ENCODE measurements around the gene CLIP4. TPM values are rescaled to one million over a fixed set of nuclear protein-coding genes. Genes with fewer than 3 reads are reported as not detected.

The CLIP4 gene
- total RNA-seq, 1 experiment from 2014 or later, result 15.9 TPM

DNA sequence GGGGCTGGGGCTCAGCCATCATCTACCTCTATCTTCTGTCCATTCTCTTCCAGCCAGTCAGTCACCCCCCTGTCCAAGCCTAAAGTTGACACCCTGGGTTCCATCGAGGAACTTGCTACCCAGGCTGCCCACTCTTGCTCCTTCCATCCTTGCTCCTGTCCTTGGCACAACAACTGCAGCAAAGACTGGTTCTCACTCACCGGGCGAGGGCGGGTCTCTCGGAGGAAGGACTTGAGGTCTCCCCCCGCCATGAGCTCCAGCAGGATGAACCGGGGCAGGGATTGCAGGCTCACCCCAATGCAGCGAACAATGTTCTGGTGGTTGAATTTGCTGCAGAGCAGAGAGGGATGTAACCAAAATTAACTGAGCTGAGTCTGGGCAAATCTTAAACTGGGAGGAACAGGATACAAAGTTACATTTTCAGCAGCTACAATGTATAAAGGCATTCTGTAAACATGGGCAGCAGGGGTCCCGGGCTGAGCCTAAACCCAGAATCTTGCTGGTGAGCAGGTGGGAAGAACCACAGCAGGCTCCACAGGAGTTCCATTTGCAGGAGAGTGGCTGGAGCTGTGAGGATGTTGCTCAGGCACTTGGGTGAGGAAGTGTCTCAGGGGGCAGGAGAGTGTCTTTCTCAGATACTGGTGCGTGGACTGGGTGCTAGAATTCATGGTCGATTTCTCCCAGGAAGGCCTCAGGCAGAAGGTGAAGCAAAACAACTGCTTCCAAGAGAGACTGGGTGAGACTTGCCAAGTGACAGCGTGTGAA, 105.5 kb downstream of the CLIP4 start:
- DNase-seq (ENCODE audit: low read depth), result no peak

DNA sequence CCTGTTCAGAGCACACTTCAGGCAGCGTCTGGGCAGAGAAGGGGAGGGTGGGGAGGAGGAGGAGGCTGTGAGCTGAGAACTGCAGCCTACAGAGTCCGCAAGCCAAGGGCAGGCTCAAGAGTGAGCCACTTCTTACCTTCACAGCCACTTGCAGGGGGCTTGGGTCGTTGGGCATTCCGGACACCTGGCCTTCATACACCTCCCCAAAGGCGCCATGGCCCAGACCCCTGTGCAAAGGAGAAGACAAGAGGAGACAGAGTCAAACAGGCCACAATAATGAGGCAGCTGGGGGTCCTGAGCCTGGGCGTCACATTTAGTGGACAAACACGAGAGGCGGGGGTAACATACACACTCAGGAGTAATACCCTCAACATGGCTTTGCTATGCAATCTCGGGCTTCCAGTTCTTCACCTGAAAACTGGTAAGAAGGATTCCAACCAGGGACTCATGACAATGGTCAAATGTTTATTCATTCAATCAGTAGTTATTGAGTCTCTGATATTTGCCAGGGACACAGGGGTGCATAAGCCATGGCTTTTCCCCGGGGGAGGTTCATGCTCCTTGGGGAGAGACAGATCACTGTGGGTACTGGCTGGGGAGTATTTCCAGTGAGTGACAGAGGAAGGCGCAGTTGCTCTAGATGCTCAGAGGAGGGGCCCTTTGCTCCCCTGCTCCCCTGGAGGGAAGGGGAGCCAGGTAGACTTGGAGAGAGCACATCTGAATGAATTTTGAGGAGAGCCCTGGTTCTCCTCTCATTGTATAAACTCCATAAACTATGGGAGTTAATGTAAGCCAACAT, 107.4 kb downstream of the CLIP4 start:
- DNase-seq (ENCODE audit: low read depth), result no peak

DNA sequence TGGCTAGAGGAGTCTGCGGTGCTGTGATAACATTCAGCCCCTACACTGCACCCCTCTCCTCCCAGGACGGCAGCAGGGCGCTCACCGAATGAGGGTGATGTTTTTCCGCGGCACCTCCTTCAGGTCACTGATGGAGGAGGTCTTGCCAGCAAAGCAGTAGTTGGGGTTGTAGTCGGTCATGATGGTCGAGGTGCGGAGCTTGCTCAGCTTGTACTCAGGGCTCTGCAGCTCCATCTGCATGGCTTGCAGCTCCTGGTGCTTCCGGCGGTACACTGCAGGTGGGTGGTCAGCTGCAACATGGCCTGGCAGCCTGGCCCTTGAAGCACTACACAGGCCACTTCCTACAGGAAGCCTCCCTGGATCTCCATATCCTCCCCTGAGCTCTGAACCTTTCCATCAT, 108.0 kb downstream of the CLIP4 start:
- no peak for DNase-seq (ENCODE audit: low read depth)

DNA sequence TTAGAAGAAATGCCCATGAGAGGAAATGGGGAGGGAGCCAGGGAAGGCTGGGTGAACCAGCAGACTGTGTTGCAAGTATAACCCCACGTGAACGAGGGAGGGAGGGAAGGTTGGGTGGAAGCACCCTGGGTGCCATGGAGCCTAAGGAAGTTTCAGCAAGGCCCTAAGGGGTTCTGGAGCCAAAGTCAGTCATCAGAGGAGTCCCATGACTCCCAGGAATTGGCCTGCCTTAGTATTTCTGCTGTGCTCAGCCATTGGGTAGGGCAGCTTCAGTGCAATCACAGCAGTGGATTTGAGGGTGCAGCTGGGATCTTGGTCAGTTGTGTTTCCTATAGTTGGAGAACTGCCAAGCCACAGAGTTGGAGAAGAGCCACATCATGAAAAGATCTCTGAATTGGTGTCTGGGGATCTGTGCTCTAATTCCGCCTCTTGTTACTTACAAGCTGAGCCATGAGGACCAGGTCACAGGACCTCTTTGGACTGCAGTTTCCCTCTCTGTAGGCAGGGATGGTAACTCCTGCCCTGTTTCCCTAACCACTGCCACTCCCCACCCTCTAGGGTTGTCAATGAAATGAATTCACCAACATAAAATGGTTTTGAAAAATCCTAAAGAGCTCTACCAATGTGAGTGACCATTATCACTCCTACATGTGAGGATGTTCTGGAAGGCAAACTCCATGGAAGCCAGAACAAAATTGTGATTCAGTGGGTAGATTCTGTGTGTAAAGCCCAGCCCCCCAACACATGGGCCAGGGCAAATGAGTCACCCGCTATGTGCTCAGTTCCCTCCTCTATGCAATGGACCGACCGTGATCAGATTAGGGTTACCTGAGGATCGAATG, 108.9 kb downstream of the CLIP4 start:
- peak; percentile 83 for DNase-seq (ENCODE audit: low read depth)

DNA sequence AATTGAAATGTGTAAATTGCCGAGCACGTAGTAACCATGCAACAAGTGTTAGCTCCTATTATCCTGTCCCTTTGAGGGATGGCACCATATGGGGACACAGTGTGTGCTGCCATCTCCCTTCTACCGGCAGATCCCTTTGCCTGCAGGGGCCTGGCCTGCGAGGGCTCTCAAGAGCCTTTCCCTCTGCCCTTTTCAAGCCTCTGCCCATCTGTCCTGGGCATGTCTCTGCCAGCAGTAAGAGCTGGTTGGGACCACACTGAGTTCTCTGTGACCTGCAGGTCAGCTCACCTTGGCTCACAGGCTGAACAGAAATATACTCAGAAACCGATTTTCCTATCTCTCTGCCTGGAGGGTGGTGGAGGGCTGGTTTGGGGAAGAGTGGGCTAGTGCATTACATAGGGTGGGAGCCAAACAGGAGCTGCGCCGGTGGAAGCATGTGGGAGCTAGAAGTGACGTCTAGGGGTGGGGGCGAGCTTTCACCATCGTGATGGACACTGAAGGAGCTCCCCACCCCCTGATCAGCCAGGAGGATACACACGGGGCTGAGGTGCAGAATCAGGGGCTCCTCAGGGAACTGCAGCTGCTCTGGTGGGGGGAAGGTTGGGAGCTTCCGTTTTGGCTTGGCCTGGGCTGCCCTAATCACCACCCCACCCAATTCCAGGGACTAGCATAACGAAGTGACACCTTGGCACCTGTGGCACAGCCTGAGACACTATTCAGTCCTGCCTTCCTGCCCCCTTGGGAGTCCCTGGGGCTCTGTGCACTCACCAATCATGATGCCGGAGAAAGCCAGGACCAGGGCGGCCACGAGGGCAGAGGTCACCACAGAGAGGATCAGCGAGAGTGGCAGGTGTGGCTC, 109.7 kb downstream of the CLIP4 start:
- no peak for DNase-seq (ENCODE audit: low read depth)

DNA sequence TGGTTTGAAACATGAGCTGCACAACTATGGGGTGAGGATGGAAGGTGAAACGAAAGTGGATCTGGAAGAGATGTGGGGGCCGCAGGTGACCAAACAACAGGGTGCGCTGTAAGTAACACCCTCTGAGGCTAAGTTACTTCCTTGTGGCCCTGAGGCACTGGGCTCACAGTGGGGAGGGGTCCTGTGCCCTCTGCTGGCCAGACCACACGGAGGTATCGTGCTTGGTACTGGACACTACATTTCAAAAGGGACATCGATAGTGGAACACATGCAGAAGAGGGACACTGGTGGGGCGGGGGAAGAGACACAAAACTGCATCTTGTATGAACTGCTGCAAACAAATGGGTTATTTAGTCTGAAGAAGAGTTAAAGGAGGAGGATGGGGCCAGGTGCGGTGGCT, 110.6 kb downstream of the CLIP4 start:
- no peak for DNase-seq (ENCODE audit: low read depth)

DNA sequence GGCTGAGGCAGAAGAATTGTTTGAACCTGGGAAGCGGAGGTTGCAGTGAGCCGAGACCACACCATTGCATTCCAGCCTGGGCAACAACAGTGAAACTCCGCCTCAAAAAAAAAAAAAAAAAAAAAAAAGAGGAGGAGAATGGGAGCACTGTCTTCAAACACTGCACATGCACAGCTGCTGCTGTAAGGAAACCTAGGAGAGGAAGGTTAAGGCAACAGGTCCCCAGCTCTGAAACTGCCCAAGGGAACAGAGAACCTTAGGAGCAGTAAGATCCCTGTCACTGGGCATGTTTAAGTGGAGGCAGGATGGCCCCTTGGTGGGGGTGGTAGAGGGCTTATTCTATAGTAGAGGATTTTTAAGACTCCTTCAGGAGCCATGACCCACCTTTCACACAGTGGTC, 111.2 kb downstream of the CLIP4 start:
- no peak for DNase-seq (ENCODE audit: low read depth)

DNA sequence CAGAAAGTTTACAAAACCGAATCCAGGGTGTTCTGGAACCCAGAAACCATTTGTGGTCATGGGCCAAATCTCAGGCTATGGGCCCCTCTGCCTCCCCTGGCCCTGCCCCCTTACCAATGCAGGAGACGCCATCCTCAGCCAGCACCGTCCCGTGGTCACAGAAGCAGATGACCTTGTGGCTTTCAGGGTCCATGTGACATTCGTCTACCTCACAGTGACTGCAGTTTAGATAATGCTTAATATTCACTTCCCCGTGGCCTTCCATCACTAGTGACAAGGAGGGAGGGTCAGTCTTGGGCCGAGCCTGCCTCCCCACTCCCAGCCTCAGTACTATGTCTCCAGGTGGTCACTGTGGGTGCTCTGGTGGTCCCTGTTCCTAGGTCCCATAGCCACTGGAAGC, 111.6 kb downstream of the CLIP4 start:
- DNase-seq (ENCODE audit: low read depth), result no peak

DNA sequence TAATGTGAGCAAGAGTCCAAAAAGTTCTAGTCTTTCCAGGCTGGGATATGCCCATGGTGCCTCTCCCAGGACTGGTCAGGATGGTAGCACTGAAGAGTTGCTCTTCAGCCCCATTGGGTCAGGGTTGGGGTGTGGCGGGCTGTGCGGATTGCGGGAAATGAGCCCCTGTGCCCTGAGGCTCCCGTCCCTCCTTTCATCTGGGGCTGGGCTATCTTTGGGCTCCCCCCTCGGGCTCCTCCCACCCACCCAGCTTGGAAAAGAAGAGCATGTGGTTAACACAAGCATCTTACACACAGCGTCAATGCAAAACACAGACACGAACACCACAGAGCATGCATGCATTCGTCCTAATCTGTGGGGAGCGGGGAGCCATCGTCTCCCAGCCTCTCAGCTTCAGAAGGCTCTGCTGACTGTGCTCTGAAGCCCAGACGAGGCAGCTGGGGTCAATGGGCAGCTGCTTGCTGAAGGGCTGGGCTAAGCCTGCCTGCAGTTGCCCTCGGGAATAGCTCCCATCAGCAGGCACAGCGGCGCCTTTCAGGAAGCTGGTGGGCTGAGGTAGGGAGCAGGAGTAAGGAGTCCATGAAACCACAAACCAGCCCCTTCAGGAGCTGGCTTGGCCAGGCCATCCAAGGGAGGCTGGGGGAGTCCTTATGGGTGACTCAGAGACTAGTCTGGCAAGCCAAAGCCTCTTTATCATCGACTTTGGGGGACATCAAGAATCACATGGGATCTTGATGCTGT, 112.9 kb downstream of the CLIP4 start:
- DNase-seq (ENCODE audit: low read depth), result peak; percentile 72

DNA sequence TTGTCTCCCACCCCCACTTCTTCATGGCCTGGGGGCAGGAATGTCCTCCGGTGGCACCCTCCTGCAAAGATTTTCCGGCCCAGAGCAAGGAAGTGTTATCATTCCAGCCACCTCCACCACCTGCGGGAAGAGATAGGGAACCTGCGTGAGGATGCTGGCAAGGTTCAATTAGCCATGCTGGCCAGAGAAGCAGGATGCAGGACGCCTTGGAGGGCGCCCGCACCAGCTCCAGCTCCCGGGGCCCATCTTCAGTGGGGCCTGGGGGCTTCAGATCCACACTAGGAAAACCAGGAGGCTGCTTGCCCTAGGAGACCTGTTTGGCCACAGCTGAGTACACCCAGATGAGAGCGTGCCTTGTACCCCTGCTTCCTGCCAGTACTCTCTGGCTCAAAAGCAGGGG, 113.7 kb downstream of the CLIP4 start:
- DNase-seq (ENCODE audit: low read depth), result no peak

DNA sequence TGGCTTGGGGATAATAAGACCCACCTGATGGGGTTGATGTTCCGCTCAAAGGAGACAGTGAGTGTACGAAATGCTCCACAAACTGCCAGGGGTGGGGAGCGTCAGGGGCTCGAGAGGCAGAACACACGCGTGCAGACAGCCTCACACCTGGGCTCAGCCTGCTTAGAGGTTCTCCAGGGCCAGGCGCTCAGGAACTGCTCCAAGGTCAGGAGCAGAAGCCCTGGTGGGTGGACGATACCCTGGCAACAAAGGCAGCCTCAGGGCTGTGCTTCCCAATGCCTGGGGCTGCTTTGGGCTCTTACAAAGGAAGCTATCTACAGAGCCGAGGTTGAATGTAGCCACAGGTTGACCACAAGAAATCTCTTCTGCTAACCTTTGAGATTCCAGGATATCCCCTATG, 114.4 kb downstream of the CLIP4 start:
- DNase-seq (ENCODE audit: low read depth), result peak; percentile 20

DNA sequence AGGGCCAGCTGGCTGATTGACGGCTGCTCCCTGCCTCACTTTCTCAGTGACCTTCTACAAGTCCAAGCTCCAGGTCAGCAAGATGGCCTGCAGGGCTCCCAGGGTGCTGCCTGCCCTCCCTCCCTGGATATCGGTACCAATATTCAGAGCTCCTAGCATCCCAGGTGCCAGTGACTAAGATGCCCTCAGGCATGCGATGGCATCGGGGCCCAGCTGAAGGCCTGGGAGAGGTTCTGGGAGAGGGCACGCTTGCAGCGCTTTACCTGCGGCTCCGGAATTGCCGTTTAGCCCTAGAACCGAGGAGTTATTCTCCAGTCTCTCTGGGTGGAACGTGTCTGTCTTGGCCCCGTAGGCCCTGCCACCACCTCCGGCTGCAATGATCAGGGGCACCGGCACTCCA, 116.8 kb downstream of the CLIP4 start:
- DNase-seq (ENCODE audit: low read depth), result no peak

DNA sequence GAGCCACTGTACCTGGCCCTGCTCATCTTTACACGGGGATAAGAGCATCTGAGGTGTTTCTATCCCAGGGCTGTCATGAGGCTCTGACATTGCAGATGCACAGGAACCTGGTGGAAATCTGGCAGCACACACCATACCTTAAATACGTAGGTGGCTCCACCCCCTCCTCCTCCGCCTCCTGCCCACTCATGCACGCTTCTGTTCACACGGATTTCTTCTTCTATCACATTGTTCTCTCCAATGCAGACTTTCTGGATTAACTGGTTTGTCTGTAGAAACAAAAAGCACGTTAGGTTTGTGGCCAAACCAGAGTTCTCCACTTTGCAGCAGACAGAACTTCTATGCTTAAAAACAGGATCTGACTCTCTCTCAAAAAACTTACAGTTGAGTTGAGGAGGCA, 118.2 kb downstream of the CLIP4 start:
- no peak for DNase-seq (ENCODE audit: low read depth)

DNA sequence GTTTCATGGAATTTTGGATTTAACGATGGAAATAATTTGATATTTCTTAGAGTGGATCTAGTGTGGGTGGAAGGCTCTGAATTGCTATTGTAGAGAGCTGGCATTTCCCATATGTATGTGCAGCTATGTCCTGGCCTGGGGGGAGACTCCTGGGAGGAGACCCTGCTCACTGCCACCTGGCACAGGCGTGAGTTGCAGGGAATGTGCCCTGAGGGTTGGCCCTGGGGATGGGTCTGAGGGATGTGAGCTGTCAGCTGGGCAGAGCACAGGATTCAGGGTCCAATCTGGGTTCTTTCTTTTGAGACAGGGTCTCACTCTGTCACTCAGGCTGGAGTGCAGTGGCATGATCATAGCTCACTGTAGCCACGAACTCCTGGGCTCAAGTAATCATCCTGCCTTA, 120.2 kb downstream of the CLIP4 start:
- no peak for DNase-seq (ENCODE audit: low read depth)

DNA sequence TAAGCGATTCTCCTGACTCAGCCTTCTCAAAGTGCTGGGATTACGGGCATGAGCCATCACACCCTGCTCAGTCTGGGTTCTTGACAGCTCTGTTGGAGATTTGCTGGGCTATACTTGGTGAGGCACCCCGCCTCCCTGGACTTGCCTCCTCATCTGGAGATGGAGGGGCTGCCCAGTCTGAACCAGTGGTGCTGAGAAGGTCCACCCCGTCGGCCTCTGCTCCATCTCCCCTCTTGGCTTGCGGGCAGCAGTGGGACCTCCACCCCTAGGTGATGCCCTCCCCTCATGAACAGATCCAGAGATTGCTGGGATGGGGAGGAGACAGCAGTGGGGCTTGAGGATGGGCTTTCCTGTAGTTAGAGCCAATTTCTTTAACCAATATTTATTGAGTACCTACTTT, 120.9 kb downstream of the CLIP4 start:
- no peak for DNase-seq (ENCODE audit: low read depth)

DNA sequence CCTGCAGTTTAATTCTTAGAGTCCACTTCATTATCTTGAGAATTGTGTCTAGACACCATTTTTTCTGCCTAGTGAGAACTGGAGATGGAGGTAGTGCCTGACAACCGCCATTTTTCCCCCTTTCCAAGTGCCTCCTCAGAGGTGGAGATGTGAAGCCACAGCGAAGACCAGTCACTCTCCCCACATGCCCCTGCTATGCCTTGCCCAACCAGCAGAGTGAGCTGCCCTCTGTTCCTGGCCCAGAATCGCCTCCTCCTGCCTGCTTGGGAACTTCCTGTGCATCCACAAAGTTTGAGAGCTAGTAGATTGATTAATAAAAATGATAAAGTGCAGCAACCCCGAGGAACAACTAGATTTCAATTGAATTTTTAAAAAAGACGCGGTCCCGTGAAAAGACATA, 123.3 kb downstream of the CLIP4 start:
- DNase-seq (ENCODE audit: low read depth), result peak; percentile 32

Measured in M059J (cell line).